ENCODE measurements around the gene FAM111A.

DNA sequence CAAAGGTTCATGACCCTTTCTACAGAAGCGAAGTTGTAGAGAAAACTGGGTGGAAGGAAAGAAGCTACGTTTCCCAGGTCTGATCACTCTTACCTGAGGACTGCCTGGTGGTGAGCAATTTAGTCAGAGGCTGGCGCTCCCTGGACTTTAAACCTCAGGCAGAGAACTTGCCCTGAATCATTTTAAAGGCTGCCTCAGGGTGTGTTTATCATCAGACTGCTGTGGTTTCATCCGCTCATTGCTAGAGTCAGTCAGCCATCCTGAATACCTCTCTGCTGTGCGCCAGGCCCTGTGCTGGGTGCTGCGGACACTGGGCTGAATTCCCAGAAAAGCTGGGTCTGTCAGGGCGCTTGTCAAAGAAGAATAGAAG, 32.0 kb downstream of the FAM111A start:
- TF ChIP-seq, protein P1, sequence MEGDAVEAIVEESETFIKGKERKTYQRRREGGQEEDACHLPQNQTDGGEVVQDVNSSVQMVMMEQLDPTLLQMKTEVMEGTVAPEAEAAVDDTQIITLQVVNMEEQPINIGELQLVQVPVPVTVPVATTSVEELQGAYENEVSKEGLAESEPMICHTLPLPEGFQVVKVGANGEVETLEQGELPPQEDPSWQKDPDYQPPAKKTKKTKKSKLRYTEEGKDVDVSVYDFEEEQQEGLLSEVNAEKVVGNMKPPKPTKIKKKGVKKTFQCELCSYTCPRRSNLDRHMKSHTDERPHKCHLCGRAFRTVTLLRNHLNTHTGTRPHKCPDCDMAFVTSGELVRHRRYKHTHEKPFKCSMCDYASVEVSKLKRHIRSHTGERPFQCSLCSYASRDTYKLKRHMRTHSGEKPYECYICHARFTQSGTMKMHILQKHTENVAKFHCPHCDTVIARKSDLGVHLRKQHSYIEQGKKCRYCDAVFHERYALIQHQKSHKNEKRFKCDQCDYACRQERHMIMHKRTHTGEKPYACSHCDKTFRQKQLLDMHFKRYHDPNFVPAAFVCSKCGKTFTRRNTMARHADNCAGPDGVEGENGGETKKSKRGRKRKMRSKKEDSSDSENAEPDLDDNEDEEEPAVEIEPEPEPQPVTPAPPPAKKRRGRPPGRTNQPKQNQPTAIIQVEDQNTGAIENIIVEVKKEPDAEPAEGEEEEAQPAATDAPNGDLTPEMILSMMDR (conservative IDR thresholded peaks at IDR 0.05; ENCODE audit: low read depth, low read length), result no peak
- no peak for TF ChIP-seq EZH2 (IDR thresholded peaks at IDR 0.05; ENCODE audit: borderline replicate concordance, low read depth, low read length, poor library complexity, severe bottlenecking)

All from A673 (cell line).